Heart right ventricle (tissue), 16 donors: ENCODE results near the gene CYP4B1. TPM values are rescaled to one million over a fixed set of nuclear protein-coding genes. Genes with fewer than 3 reads are reported as not detected.

Experiments used
- ATAC-seq, 8 donors: fragments of 200-7000 bp; cut with Tn5 transposase; one replicate each; pipeline ENCODE4 v1.9.1; 2020; ENCODE audit warnings: mild to moderate bottlenecking in 8 of 8, moderate library complexity in 8 of 8, moderate number of reproducible peaks in 1 of 8
- DNase-seq, 2 donors: peaks; one replicate each; pipeline ENCODE4 v3.0.0-alpha.2; 2020
- H3K27ac ChIP-seq, 10 donors: fragments of 200-600 bp; sonication (generic) in 2 of 10; one replicate each; pipeline versions ENCODE4 v1.5.0 to v1.8.0; 2020 to 2022; ENCODE audit warnings: mild to moderate bottlenecking in 3 of 10
- H3K27me3 ChIP-seq, 7 donors: fragments of 200-600 bp; one replicate each; pipeline ENCODE4 v1.8.0; 2021 to 2022; ENCODE audit warnings: mild to moderate bottlenecking in 2 of 7
- H3K36me3 ChIP-seq, 9 donors: fragments of 200-600 bp; sonication (generic) in 1 of 9; one replicate each; pipeline versions ENCODE4 v1.5.0 to v1.8.0; 2020 to 2022; ENCODE audit warnings: mild to moderate bottlenecking in 2 of 9
- H3K4me1 ChIP-seq, 9 donors: fragments of 200-600 bp; sonication (generic) in 1 of 9; one replicate each; pipeline versions ENCODE4 v1.5.0 to v1.8.0; 2020 to 2022; ENCODE audit warnings: mild to moderate bottlenecking in 4 of 9
- H3K4me3 ChIP-seq, 10 donors: fragments of 200-600 bp; sonication (generic) in 2 of 10; one replicate each; pipeline versions ENCODE4 v1.5.0 to v1.8.0; 2020 to 2022; ENCODE audit warnings: mild to moderate bottlenecking in 7 of 10, moderate library complexity in 2 of 10
- H3K9me3 ChIP-seq, 11 donors: fragments of 200-600 bp in 10 of 11; sonication (generic) in 2 of 11; one replicate each; pipeline versions ENCODE4 v1.5.0 to v1.8.0; 2013 to 2022; ENCODE audit warnings: mild to moderate bottlenecking in 2 of 11, control low read depth in 1 of 11, moderate library complexity in 1 of 11
- WGBS, 2 donors: extraction: QIAGEN DNeasy Blood & Tissue Kit; methylation state at CpG; one replicate each; pipeline ENCODE4 v1.1.7; 2013; ENCODE audit warnings: inconsistent platforms in 1 of 2; 5-methylcytosine and 5-hydroxymethylcytosine counted together
- intact Hi-C, 10 donors: fragments of 100-400 bp; cut with DNase I; formaldehyde crosslinking; loops; one replicate each; pipeline versions ENCODE4 v1.11.1 to v1.14.2; 2022
- polyA plus RNA-seq, 2 donors: library from polyadenylated mRNA; stranded (reverse); fragments of 200-250 nt; gene quantifications; one replicate each; pipeline ENCODE4 v1.2.3, GENCODE V29; 2013
- total RNA-seq, 10 donors: library from RNA; stranded (reverse); fragmentation: NEBNext Ultra II Directional in 3 of 10; extraction: Animal tissue kit (Norgen Biotek cat#: 25700) in 3 of 10; gene quantifications; one replicate each; pipeline versions ENCODE4 v1.2.1 to v1.2.4, GENCODE V29; 2021 to 2023
- TF ChIP-seq, protein P1 (sequence below), 9 donors: fragments of 200-600 bp; sonication (generic) in 2 of 9; IDR thresholded peaks; one replicate each; pipeline versions ENCODE4 v1.5.0 to v1.8.0; 2021 to 2022; ENCODE audit warnings: antibody characterized with exemption in 9 of 9, mild to moderate bottlenecking in 5 of 9, moderate library complexity in 1 of 9
- donor health status: Arrhythmogenic right ventricular cardiomyopathy.
- donor health status: ischemic (EF 13 %, LVEDD 7.1; RV severe dilation, severe dysfunction).
- donor health status: healthy with polysubstance abuse.
- donor health status: DM: no; HTN: yes; CAD: no.
- donor health status: DM: no; HTN: no; CAD: no.
- donor health status: ischemic (EF 25% LVEDD 6.9; RV normal size, moderate dysfunction).
- donor health status: ischemic (EF 25% LVEDD 5.7; RV mildly dilated, moderate dysfunction).
- donor health status: healthy.
- donor health status: DM: yes; HTN: yes; CAD: no.
- donor health status: Ischemic cardiomyopathy.
- donor health status: ischemic (EF 35%, LVEDD 5.7; RV mildly dilated, moderate dysfunction).
- donor health status: nonischemic (EF 11% LVEDD 7.7; RV severe dilation, severe dysfunction).
- donor health status: DM: yes; HTN: yes; CAD: no.
- donor health status: PGD.
- donor health status: ischemic (EF 29% LVEDD 5.4; RV normal size, mild dysfunction).
- donor health status: nonischemic (EF 23%, LVEDD 6.1; RV moderate dilation, normal function).

The CYP4B1 gene
- total and polyA plus RNA-seq, 12 donors, result 0.77 to 33.2 (median 6.3) TPM

DNA sequence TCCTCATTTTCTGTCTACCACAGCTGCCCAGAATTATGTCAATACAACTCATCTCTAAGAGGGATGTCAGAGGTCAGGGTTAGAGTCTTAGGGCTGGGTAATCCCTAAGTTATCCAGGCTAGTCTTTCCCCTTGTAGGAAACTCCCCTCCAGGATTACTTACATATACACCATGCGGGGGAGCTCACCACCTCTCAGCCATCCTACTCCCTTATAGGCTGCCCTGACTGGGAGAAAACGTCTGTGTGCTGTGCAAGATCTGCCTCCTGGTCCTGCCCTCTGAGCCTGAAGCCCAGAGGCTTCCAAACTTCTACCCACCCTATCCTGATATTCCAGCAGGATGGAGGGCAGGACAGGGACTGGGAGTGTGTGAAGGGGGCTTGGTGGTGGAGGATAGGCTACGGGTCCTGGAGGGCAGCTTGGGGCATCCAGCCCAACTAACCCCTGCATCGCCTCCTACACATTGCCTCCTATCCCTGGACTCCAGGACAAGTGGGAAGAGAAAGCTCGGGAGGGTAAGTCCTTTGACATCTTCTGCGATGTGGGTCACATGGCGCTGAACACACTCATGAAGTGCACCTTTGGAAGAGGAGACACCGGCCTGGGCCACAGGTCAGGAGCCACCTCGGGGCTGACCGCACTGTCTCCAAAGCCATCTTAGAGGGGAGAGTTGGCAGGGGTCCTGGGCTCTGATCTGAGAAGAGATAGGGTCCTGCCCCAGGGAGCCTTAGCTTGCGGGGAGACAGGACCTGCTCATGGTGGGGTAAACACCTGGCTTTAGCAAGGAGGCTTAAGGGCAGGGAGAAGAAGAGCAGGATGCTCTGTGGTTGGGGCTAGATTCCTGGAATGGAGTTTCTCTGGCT, 14.4 kb downstream of the CYP4B1 start:
- H3K27me3 ChIP-seq, result no peaks in the 10 kb centered on the region
- peaks cover 7 to 28% (median 20%) of the 10 kb centered on the region in 9 donors for H3K4me1 ChIP-seq
- DNase-seq, result no peak
- ATAC-seq, result no peak
- H3K36me3 ChIP-seq, result no peaks in the 10 kb centered on the region
- peak overlapping the region in 3 of 10 donors; percentile 39 to 78 (median 47) for H3K27ac ChIP-seq
- TF ChIP-seq, protein P1, sequence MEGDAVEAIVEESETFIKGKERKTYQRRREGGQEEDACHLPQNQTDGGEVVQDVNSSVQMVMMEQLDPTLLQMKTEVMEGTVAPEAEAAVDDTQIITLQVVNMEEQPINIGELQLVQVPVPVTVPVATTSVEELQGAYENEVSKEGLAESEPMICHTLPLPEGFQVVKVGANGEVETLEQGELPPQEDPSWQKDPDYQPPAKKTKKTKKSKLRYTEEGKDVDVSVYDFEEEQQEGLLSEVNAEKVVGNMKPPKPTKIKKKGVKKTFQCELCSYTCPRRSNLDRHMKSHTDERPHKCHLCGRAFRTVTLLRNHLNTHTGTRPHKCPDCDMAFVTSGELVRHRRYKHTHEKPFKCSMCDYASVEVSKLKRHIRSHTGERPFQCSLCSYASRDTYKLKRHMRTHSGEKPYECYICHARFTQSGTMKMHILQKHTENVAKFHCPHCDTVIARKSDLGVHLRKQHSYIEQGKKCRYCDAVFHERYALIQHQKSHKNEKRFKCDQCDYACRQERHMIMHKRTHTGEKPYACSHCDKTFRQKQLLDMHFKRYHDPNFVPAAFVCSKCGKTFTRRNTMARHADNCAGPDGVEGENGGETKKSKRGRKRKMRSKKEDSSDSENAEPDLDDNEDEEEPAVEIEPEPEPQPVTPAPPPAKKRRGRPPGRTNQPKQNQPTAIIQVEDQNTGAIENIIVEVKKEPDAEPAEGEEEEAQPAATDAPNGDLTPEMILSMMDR (IDR thresholded peaks at IDR 0.05), result no peak
- no peaks in the 10 kb centered on the region for H3K9me3 ChIP-seq
- WGBS, 2 donors, result 86 to 90% methylated on average over 11 of the region's 11 CpGs
- no peak overlapping the region for H3K4me3 ChIP-seq
- intact Hi-C loops, result no loop called here

DNA sequence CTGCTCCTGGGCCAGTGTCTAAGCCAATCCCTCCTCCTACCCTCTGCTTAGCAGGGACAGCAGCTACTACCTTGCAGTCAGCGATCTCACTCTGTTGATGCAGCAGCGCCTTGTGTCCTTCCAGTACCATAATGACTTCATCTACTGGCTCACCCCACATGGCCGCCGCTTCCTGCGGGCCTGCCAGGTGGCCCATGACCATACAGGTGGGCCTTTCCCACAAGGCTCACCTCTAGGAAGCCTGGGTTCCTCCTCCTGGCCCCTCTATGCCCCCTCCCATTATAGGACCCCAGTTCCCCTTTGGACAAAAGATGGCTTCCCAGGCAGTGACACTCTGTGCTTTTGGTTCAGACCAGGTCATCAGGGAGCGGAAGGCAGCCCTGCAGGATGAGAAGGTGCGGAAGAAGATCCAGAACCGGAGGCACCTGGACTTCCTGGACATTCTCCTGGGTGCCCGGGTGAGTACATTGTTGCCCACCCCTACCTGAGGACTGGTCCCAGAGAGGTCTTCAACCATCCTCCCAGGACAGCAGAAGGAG, 15.1 kb downstream of the CYP4B1 start:
- H3K27me3 ChIP-seq, result no peaks in the 10 kb centered on the region
- intact Hi-C loops, result no loop called here
- H3K4me1 ChIP-seq, result peaks cover 7 to 28% (median 20%) of the 10 kb centered on the region in 9 donors
- no peak overlapping the region for H3K27ac ChIP-seq
- no peaks in the 10 kb centered on the region for H3K36me3 ChIP-seq
- H3K9me3 ChIP-seq, result no peaks in the 10 kb centered on the region
- 96 to 97% methylated on average over 9 of the region's 9 CpGs for WGBS, 2 donors
- TF ChIP-seq, protein P1 (IDR thresholded peaks at IDR 0.05), result no peak
- H3K4me3 ChIP-seq, result no peak overlapping the region
- ATAC-seq, result no peak
- DNase-seq, result no peak

DNA sequence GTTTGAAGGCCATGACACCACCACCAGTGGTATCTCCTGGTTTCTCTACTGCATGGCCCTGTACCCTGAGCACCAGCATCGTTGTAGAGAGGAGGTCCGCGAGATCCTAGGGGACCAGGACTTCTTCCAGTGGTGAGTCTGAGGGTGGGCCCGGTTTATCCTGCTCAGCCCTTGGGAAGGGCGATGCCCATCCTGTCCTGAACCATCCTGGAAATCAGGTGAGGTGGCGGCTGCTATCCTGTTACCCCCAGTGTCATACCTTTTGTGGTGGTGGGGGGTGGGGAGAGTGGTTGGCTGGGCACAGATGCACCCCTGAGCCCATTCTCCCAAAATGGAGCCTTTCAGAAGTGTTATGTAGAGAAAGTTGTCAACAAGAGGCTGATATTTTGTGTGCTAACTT, 16.3 kb downstream of the CYP4B1 start:
- Histone ChIP-seq H3K4me1 (peaks cover 8 to 31% (median 23%) of the 10 kb centered on the region in 9 donors), H3K27ac (no peak overlapping the region), H3K4me3 (no peak overlapping the region), H3K27me3 (no peaks in the 10 kb centered on the region), H3K36me3 (no peaks in the 10 kb centered on the region), H3K9me3 (no peaks in the 10 kb centered on the region)
- intact Hi-C loops, result no loop called here
- DNase-seq, result no peak
- TF ChIP-seq, protein P1 (IDR thresholded peaks at IDR 0.05), result no peak
- no peak for ATAC-seq
- 85 to 93% methylated on average over 6 of the region's 6 CpGs for WGBS, 2 donors

DNA sequence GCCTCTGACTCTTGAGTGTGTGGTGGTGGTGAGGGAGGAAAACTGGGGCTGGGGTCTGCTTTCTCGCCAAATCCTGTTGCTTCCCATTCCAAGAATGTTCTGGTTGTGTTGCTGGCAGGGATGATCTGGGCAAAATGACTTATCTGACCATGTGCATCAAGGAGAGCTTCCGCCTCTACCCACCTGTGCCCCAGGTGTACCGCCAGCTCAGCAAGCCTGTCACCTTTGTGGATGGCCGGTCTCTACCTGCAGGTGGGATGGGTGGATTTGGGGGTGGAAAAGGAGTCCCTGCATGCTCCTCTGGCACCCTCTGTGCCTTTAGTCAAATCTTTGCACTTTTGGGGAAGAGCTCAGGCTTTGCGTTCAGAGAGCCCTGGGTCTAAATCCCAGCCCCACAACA, 18.1 kb downstream of the CYP4B1 start:
- Histone ChIP-seq H3K27me3 (no peaks in the 10 kb centered on the region), H3K4me1 (peaks cover 0 to 22% (median 8%) of the 10 kb centered on the region in 9 donors), H3K4me3 (no peak overlapping the region), H3K36me3 (no peaks in the 10 kb centered on the region), H3K27ac (no peak overlapping the region), H3K9me3 (no peaks in the 10 kb centered on the region)
- no peak for ATAC-seq
- no peak for DNase-seq
- WGBS, 2 donors, result 84 to 95% methylated on average over 5 of the region's 5 CpGs
- intact Hi-C loops, result no loop called here
- TF ChIP-seq, protein P1 (IDR thresholded peaks at IDR 0.05), result no peak
